SK-N-SH treated with all-trans-retinoic acid at 6 μM for 48 hours (cell line): ENCODE results near the gene S1PR4.

Source experiments
- ARNTL ChIP-seq: fragments of 450-650 bp; formaldehyde crosslinking; IDR thresholded peaks from 2 replicates; pipeline ENCODE4 v1.5.0; 2020; ENCODE audit warnings: low read depth, mild to moderate bottlenecking, moderate library complexity, borderline replicate concordance
- CREB5 ChIP-seq: fragments of 250-450 bp; sonication (Bioruptor Pico); IDR thresholded peaks from 2 replicates; pipeline ENCODE4 v1.5.1; 2020; ENCODE audit warnings: low read depth, mild to moderate bottlenecking, moderate library complexity
- ISL1 ChIP-seq: fragments of 250-450 bp; sonication (Bioruptor Pico); IDR thresholded peaks from 2 replicates; pipeline ENCODE4 v2.1.2; 2022; ENCODE audit warnings: mild to moderate bottlenecking, moderate library complexity
- PPARA ChIP-seq: fragments of 250-450 bp; sonication (Bioruptor Pico); IDR thresholded peaks from 2 replicates; pipeline ENCODE4 v1.5.0; 2020; ENCODE audit warnings: mild to moderate bottlenecking, borderline replicate concordance
- SNAI2 ChIP-seq: fragments of 250-450 bp; sonication (Bioruptor Pico); IDR thresholded peaks from 2 replicates; pipeline ENCODE4 v1.5.0; 2020; ENCODE audit warnings: mild to moderate bottlenecking, moderate library complexity
- ZFP30 ChIP-seq: fragments of 450-650 bp; formaldehyde crosslinking; IDR thresholded peaks from 2 replicates; pipeline ENCODE4 v1.5.0; 2022; ENCODE audit warnings: mild to moderate bottlenecking, moderate library complexity

GRCh38 chr19:3145909-3146676 is 32.5 kb upstream of the S1PR4 start:
- TF ChIP-seq ISL1 (CRISPR knock-in tag) (no peak), ARNTL (CRISPR knock-in tag) (no peak), CREB5 (CRISPR knock-in tag) (no peak), SNAI2 (CRISPR knock-in tag) (no peak), PPARA (no peak), ZFP30 (no peak)
